ENCODE results near the gene LKAAEAR1. TPM values are rescaled to one million over a fixed set of nuclear protein-coding genes. Genes with fewer than 3 reads are reported as not detected.

Gene LKAAEAR1
- total and polyA plus RNA-seq, 2 of the 13 experiments (the other 11 are each of a cell fraction or from before 2014, with no cell fraction given): not detected

GRCh38 chr20:64057628-64058498, 26.3 kb downstream of the LKAAEAR1 start (continued):
- peak; percentile 89; the same call in 1 of the 2 replicates for TF ChIP-seq SSRP1 (CRISPR knock-in tag; IDR thresholded peaks at IDR 0.05)
- peak; percentile 21; the same call in 1 of the 2 replicates for TF ChIP-seq EEA1 (CRISPR knock-in tag; IDR thresholded peaks at IDR 0.05; ENCODE audit: borderline replicate concordance)
- TF ChIP-seq, protein P1, sequence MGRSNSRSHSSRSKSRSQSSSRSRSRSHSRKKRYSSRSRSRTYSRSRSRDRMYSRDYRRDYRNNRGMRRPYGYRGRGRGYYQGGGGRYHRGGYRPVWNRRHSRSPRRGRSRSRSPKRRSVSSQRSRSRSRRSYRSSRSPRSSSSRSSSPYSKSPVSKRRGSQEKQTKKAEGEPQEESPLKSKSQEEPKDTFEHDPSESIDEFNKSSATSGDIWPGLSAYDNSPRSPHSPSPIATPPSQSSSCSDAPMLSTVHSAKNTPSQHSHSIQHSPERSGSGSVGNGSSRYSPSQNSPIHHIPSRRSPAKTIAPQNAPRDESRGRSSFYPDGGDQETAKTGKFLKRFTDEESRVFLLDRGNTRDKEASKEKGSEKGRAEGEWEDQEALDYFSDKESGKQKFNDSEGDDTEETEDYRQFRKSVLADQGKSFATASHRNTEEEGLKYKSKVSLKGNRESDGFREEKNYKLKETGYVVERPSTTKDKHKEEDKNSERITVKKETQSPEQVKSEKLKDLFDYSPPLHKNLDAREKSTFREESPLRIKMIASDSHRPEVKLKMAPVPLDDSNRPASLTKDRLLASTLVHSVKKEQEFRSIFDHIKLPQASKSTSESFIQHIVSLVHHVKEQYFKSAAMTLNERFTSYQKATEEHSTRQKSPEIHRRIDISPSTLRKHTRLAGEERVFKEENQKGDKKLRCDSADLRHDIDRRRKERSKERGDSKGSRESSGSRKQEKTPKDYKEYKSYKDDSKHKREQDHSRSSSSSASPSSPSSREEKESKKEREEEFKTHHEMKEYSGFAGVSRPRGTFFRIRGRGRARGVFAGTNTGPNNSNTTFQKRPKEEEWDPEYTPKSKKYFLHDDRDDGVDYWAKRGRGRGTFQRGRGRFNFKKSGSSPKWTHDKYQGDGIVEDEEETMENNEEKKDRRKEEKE (IDR thresholded peaks at IDR 0.05): no peak
- TF ChIP-seq GATAD2A (CRISPR knock-in tag; IDR thresholded peaks at IDR 0.05): peak; percentile 36; the same call in 1 of the 2 replicates
- peak; percentile 73 for TF ChIP-seq GABPB1 (CRISPR knock-in tag; IDR thresholded peaks at IDR 0.05)
- peak; percentile 69; the same call in 1 of the 2 replicates for TF ChIP-seq ZNF446 (CRISPR knock-in tag; IDR thresholded peaks at IDR 0.05)
- TF ChIP-seq SRY (CRISPR knock-in tag; IDR thresholded peaks at IDR 0.05): no peak
- no peak for TF ChIP-seq ATF7 (IDR thresholded peaks at IDR 0.05)
- TF ChIP-seq ATF7 (CRISPR knock-in tag; IDR thresholded peaks at IDR 0.05): 0 out of 2 replicates have a peak, but pooled peaks have one; percentile 19
- TF ChIP-seq, protein P2, sequence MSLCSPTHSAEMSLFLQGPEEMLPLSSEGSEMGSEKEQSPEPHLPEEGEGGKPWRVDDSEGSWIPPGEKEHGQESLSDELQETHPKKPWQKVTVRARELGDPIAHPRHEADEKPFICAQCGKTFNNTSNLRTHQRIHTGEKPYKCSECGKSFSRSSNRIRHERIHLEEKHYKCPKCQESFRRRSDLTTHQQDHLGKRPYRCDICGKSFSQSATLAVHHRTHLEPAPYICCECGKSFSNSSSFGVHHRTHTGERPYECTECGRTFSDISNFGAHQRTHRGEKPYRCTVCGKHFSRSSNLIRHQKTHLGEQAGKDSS (CRISPR knock-in tag; IDR thresholded peaks at IDR 0.05; ENCODE audit: borderline replicate concordance, low read depth): peak; percentile 72; the same call in 1 of the 2 replicates
- TF ChIP-seq ZNF672 (CRISPR knock-in tag; IDR thresholded peaks at IDR 0.05): peak; percentile 55; the same call in 1 of the 2 replicates
- TF ChIP-seq FOXP1 (IDR thresholded peaks at IDR 0.05): no peak
- TF ChIP-seq FOXP1 (CRISPR knock-in tag; IDR thresholded peaks at IDR 0.05): 0 out of 2 replicates have a peak, but pooled peaks have one; percentile 8
- TF ChIP-seq HHEX (CRISPR knock-in tag; IDR thresholded peaks at IDR 0.05): no peak
- TF ChIP-seq ARID2 (CRISPR knock-in tag; IDR thresholded peaks at IDR 0.05; ENCODE audit: borderline replicate concordance): no peak
- peak; percentile 32; the same call in 1 of the 2 replicates for TF ChIP-seq ZNF629 (CRISPR knock-in tag; conservative IDR thresholded peaks at IDR 0.05)
- TF ChIP-seq ZNF331 (CRISPR knock-in tag; IDR thresholded peaks at IDR 0.05): peak; percentile 46; the same call in 1 of the 2 replicates
- TF ChIP-seq DZIP1 (CRISPR knock-in tag; IDR thresholded peaks at IDR 0.05): peak; percentile 73; the same call in 1 of the 2 replicates
- TF ChIP-seq, protein P3, sequence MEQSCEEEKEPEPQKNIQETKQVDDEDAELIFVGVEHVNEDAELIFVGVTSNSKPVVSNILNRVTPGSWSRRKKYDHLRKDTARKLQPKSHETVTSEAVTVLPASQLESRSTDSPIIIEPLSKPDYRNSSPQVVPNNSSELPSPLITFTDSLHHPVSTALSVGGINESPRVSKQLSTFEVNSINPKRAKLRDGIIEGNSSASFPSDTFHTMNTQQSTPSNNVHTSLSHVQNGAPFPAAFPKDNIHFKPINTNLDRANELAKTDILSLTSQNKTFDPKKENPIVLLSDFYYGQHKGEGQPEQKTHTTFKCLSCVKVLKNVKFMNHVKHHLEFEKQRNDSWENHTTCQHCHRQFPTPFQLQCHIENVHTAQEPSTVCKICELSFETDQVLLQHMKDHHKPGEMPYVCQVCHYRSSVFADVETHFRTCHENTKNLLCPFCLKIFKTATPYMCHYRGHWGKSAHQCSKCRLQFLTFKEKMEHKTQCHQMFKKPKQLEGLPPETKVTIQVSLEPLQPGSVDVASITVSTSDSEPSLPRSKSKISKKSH (CRISPR knock-in tag; IDR thresholded peaks at IDR 0.05; ENCODE audit: borderline replicate concordance): no peak
- no peak; the same call in 1 of the 2 replicates for TF ChIP-seq DPF2 (CRISPR knock-in tag; IDR thresholded peaks at IDR 0.05; ENCODE audit: borderline replicate concordance, low read depth)
- peak; percentile 80; the same call in 1 of the 2 replicates for TF ChIP-seq BRD4 (CRISPR knock-in tag; IDR thresholded peaks at IDR 0.05)
- peak; percentile 5; the same call in 1 of the 2 replicates for TF ChIP-seq MEIS1 (CRISPR knock-in tag; IDR thresholded peaks at IDR 0.05; ENCODE audit: borderline replicate concordance)
- no peak for TF ChIP-seq SP2 (CRISPR knock-in tag; IDR thresholded peaks at IDR 0.05)

Data from HepG2 (cell line).